ENCODE data around the gene NBPF4.
"Not testable (repeated sequence)": the region's sequence is repeated elsewhere in the genome, so short reads cannot be mapped to it uniquely, and the experiment has no call there.

DNA sequence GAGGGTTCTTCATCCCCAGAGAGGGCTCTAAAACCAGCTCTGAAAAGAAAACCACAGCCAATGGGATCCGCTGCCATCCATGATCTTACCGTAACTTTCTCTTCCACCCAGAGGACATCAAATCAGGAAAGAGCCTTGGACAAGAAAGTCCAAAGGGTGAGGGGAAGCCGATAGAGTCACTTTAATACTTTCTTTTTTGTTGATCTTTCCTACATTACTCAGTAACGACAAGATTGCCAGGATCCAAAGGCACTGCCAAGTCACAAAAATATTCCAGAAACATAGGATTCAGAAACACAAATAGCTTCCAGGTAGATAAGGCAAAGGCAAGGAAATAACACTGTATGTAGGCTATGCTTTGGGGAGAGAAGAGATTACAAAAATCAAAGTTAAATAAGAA, 17.0 kb downstream of the NBPF4 start:
- TF ChIP-seq POLR2AphosphoS5 (IDR thresholded peaks at IDR 0.05; ENCODE audit: low read depth, low read length); POLR2A (IDR thresholded peaks at IDR 0.05; ENCODE audit: low read depth, low read length); TAF1 (IDR thresholded peaks at IDR 0.05; ENCODE audit: low read depth, low read length); POU2F2 (IDR thresholded peaks at IDR 0.05; ENCODE audit: low read depth, low read length); PAX5 (IDR thresholded peaks at IDR 0.05; ENCODE audit: insufficient read depth, low read length, severe bottlenecking): not testable (repeated sequence)

All from GM12891 (cell line).